ENCODE measurements around the gene ZFP36. TPM values are rescaled to one million over a fixed set of nuclear protein-coding genes. Genes with fewer than 3 reads are reported as not detected.

The ZFP36 gene
- total RNA-seq, 1 experiment from 2014 or later, result 36.3 TPM

DNA sequence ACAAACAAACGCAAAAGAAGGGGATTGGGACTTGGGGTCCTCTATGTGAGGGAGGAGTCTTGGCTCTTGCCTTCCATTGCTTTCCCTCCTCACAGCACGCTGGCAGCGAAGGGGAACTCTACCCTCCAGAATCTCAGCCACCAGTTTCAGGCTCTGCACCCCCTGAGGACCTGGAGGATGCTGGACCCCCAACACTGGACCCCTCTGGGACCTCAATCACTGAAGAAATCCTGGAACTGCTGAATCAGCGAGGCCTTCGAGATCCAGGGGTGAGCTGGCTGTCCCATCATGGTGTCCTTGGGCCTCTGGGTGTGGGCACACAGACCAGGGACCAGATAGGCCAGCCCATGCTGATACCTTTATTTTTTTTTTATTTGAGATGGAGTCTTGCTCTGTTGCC is 15.4 kb downstream of the ZFP36 start:
- H2AFZ ChIP-seq, result no peak overlapping the region
- intact Hi-C loops (cut with micrococcal nuclease; ENCODE audit: unreplicated experiment), result no loop called here
- no TSS peak for BruUV-seq (replicated peaks)
- no peaks in the 10 kb centered on the region for H4K20me1 ChIP-seq (ENCODE audit: insufficient read depth)
- ChIA-PET POLR2A (ENCODE audit: unreplicated experiment) (interaction anchor here (0.6 kb wide), 1 partner anchor 510 kb away, joined by 6 read pairs; no protein-coding TSS in a partner anchor), CTCF (no interaction called here)
- no peaks in the 10 kb centered on the region for H3K9me3 ChIP-seq (ENCODE audit: insufficient read depth, low read depth)
- H3K4me3 ChIP-seq, result no peak overlapping the region
- H3K9me2 ChIP-seq (ENCODE audit: insufficient read depth), result no peaks in the 10 kb centered on the region
- H3K27me3 ChIP-seq (ENCODE audit: insufficient read depth, low read depth), result no peaks in the 10 kb centered on the region
- H3K4me1 ChIP-seq (replicated peaks; ENCODE audit: insufficient read depth), result no peaks in the 10 kb centered on the region
- H3K4me2 ChIP-seq, result no peak overlapping the region
- peak in 1 of 2 experiments; percentile 16 for DNase-seq
- no peaks in the 10 kb centered on the region for H3K79me2 ChIP-seq (ENCODE audit: low read depth)
- no peaks in the 10 kb centered on the region for H3K36me3 ChIP-seq (ENCODE audit: low read depth)
- H3K27ac ChIP-seq, result no peak overlapping the region
- H3F3A ChIP-seq (ENCODE audit: insufficient read depth, low read depth), result no peaks in the 10 kb centered on the region
- no peak for TF ChIP-seq EZH2 (IDR thresholded peaks at IDR 0.05; ENCODE audit: low read depth)
- TF ChIP-seq CTCF (conservative IDR thresholded peaks at IDR 0.05), result no peak

GRCh38 chr19:39423258-39424086 is 16.8 kb downstream of the ZFP36 start:
- Histone ChIP-seq H3K27me3 (ENCODE audit: insufficient read depth, low read depth) (no peaks in the 10 kb centered on the region), H3K9me2 (ENCODE audit: insufficient read depth) (no peaks in the 10 kb centered on the region), H2AFZ (no peak overlapping the region), H3K79me2 (ENCODE audit: low read depth) (no peaks in the 10 kb centered on the region), H3K4me2 (no peak overlapping the region), H3K4me1 (replicated peaks; ENCODE audit: insufficient read depth) (no peaks in the 10 kb centered on the region), H3K4me3 (no peak overlapping the region), H3K27ac (no peak overlapping the region), H3K36me3 (ENCODE audit: low read depth) (no peaks in the 10 kb centered on the region), H3K9me3 (ENCODE audit: insufficient read depth, low read depth) (no peaks in the 10 kb centered on the region), H4K20me1 (ENCODE audit: insufficient read depth) (no peaks in the 10 kb centered on the region), H3F3A (ENCODE audit: insufficient read depth, low read depth) (no peaks in the 10 kb centered on the region; the same call in 1 of the 2 replicates)
- CTCF ChIA-PET, result no interaction called here
- peak in 1 of 2 experiments; percentile 18 for DNase-seq
- no TSS peak for BruUV-seq (replicated peaks)
- no peak for TF ChIP-seq CTCF (conservative IDR thresholded peaks at IDR 0.05)
- TF ChIP-seq EZH2 (IDR thresholded peaks at IDR 0.05; ENCODE audit: low read depth), result no peak
- POLR2A ChIA-PET (ENCODE audit: unreplicated experiment), result no interaction called here
- intact Hi-C loops (cut with micrococcal nuclease; ENCODE audit: unreplicated experiment), result no loop called here

- Histone ChIP-seq H3K4me1 (replicated peaks; ENCODE audit: insufficient read depth) (no peaks in the 10 kb centered on the region), H3K4me3 (no peak overlapping the region), H3K9me3 (ENCODE audit: insufficient read depth, low read depth) (no peaks in the 10 kb centered on the region), H3K9me2 (ENCODE audit: insufficient read depth) (no peaks in the 10 kb centered on the region), H3K27ac (no peak overlapping the region), H3K79me2 (ENCODE audit: low read depth) (no peaks in the 10 kb centered on the region), H2AFZ (no peak overlapping the region), H3F3A (ENCODE audit: insufficient read depth, low read depth) (no peaks in the 10 kb centered on the region; the same call in 1 of the 2 replicates), H3K4me2 (no peak overlapping the region), H3K36me3 (ENCODE audit: low read depth) (no peaks in the 10 kb centered on the region), H3K27me3 (ENCODE audit: insufficient read depth, low read depth) (no peaks in the 10 kb centered on the region), H4K20me1 (ENCODE audit: insufficient read depth) (no peaks in the 10 kb centered on the region)
- ChIA-PET CTCF (no interaction called here), POLR2A (ENCODE audit: unreplicated experiment) (no interaction called here)
- TF ChIP-seq CTCF (conservative IDR thresholded peaks at IDR 0.05) (no peak), EZH2 (IDR thresholded peaks at IDR 0.05; ENCODE audit: low read depth) (no peak)
- no TSS peak for BruUV-seq (replicated peaks)
- no peak for DNase-seq
- intact Hi-C loops (cut with micrococcal nuclease; ENCODE audit: unreplicated experiment), result no loop called here
These were observed 18.3 kb downstream of the ZFP36 start for GRCh38 chr19:39424934-39425333.
